ENCODE data around the gene MGAM2. TPM values are rescaled to one million over a fixed set of nuclear protein-coding genes. Genes with fewer than 3 reads are reported as not detected.

MGAM2 gene
- total RNA-seq, 6 experiments from 2014 or later: 0.09 to 4.4 (median 0.25) TPM

DNA sequence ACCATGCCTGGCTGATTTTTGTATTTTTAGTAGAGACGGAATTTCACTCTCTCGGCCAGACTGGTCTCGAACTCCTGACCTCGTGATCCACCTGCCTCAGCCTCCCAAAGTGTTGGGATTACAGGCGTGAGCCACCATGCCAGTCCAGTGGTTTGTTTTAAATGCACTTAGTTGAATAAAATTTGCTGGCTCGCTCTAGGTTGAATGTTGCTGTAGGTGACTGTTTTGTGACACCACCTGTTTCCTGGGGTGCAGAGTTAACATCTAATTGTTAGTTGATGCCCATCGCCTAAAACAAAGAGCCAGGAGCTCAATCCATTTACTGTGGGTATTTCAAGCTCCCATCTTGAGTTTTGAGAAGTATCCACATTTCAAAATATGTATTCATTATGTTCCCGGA lies 31.2 kb downstream of the MGAM2 start:
- H3K27me3 ChIP-seq: no peaks in the 10 kb centered on the region
- no peak overlapping the region for H3K4me3 ChIP-seq
- TF ChIP-seq, protein P1, sequence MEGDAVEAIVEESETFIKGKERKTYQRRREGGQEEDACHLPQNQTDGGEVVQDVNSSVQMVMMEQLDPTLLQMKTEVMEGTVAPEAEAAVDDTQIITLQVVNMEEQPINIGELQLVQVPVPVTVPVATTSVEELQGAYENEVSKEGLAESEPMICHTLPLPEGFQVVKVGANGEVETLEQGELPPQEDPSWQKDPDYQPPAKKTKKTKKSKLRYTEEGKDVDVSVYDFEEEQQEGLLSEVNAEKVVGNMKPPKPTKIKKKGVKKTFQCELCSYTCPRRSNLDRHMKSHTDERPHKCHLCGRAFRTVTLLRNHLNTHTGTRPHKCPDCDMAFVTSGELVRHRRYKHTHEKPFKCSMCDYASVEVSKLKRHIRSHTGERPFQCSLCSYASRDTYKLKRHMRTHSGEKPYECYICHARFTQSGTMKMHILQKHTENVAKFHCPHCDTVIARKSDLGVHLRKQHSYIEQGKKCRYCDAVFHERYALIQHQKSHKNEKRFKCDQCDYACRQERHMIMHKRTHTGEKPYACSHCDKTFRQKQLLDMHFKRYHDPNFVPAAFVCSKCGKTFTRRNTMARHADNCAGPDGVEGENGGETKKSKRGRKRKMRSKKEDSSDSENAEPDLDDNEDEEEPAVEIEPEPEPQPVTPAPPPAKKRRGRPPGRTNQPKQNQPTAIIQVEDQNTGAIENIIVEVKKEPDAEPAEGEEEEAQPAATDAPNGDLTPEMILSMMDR (IDR thresholded peaks at IDR 0.05): no peak
- no peak for TF ChIP-seq POLR2A (IDR thresholded peaks at IDR 0.05)
- H3K36me3 ChIP-seq: no peaks in the 10 kb centered on the region
- DNase-seq (no peak), ATAC-seq (no peak)
- H3K4me1 ChIP-seq: peaks cover 0 to 27% (median 10%) of the 10 kb centered on the region in 4 donors
- H3K27ac ChIP-seq: no peak overlapping the region
- intact Hi-C loops (cut with DNase I): no loop called here
- H3K9me3 ChIP-seq: no peaks in the 10 kb centered on the region
- WGBS (ENCODE audit: insufficient coverage, low coverage, low lambda C conversion rate, missing lambda C conversion rate): 89% methylated on average over 8 of the region's 8 CpGs

DNA sequence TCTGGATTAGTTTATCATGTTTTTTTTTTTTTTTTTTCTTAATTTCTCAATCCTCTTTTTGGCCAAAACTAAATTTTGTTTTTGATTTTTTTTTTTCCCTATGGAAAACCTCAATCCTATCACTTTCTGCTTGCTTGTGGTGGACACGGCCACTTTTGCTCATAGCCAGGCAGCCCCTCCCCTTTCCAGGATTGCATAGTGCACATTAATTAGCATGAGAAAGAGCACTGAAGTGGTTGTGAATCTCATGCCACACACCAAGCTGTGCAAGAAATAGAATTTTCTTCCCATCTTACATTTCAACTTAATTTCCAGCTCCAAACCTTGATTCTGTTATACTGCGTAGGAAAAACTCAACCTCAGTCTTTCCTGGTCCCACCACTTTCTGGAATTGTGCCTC lies 34.6 kb downstream of the MGAM2 start:
- DNase-seq (no peak), ATAC-seq (no peak)
- H3K36me3 ChIP-seq: no peaks in the 10 kb centered on the region
- no peak overlapping the region for H3K27ac ChIP-seq
- H3K27me3 ChIP-seq: no peaks in the 10 kb centered on the region
- 96% methylated on average over 2 of the region's 2 CpGs for WGBS (ENCODE audit: insufficient coverage, low coverage, low lambda C conversion rate, missing lambda C conversion rate)
- peaks cover 0 to 9% (median under 1%) of the 10 kb centered on the region in 4 donors for H3K4me1 ChIP-seq
- intact Hi-C loops (cut with DNase I): no loop called here
- no peak overlapping the region for H3K4me3 ChIP-seq
- H3K9me3 ChIP-seq: no peaks in the 10 kb centered on the region
- TF ChIP-seq, protein P1 (IDR thresholded peaks at IDR 0.05): no peak
- no peak for TF ChIP-seq POLR2A (IDR thresholded peaks at IDR 0.05)

DNA sequence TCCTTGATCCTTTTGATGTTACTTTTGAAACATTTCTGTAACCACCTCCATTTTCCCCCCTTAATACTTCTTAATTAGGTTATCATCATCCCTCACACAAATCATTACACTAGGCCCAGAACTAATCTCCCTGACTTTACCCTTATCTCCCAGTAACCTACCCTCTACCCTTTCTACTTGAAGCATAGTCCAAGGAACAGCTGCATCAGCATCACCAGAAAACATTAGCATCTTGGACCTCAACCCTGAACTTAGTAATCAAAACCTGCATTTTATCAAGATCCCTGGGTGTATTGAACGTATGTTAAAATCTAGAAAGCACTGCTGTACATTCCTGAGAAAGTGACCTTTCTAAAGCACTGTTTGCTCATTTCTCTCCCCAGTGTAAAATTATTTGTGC lies 38.8 kb downstream of the MGAM2 start:
- Histone ChIP-seq H3K27ac (no peak overlapping the region), H3K4me1 (peaks cover 0 to 9% (median 2%) of the 10 kb centered on the region in 4 donors), H3K36me3 (no peaks in the 10 kb centered on the region), H3K27me3 (no peaks in the 10 kb centered on the region), H3K4me3 (no peak overlapping the region), H3K9me3 (no peaks in the 10 kb centered on the region)
- no peak for TF ChIP-seq POLR2A (IDR thresholded peaks at IDR 0.05)
- TF ChIP-seq, protein P1 (IDR thresholded peaks at IDR 0.05): no peak
- ATAC-seq: no peak
- 58% methylated on average over 1 of the region's 1 CpG for WGBS (ENCODE audit: insufficient coverage, low coverage, low lambda C conversion rate, missing lambda C conversion rate)
- intact Hi-C loops (cut with DNase I): no loop called here
- no peak for DNase-seq

DNA sequence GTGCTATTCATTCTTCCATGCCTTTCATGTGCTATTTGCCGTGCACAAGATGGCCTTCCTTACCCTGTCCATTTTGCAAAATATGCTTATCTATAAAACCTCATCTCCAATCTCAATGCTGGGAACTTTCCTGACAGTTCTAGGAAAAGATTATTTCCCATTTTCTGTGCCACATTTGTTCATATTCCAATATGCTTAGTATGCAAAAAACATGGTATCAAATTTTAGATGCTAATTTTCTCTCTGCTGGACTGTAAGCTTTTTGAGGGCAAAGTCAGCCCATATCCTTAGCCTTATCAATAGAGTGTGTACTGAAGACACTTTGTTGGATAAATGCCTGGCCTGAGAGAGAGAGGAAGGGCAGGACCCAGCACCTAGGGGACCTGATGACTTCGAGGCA lies 39.4 kb downstream of the MGAM2 start:
- TF ChIP-seq, protein P1 (IDR thresholded peaks at IDR 0.05): no peak
- TF ChIP-seq POLR2A (IDR thresholded peaks at IDR 0.05): no peak
- 72% methylated on average over 2 of the region's 2 CpGs for WGBS (ENCODE audit: insufficient coverage, low coverage, low lambda C conversion rate, missing lambda C conversion rate)
- DNase-seq (no peak), ATAC-seq (no peak)
- Histone ChIP-seq H3K4me3 (no peak overlapping the region), H3K4me1 (peaks cover 0 to 6% (median 2%) of the 10 kb centered on the region in 4 donors), H3K27ac (no peak overlapping the region), H3K36me3 (no peaks in the 10 kb centered on the region), H3K27me3 (no peaks in the 10 kb centered on the region), H3K9me3 (no peaks in the 10 kb centered on the region)
- intact Hi-C loops (cut with DNase I): no loop called here

DNA sequence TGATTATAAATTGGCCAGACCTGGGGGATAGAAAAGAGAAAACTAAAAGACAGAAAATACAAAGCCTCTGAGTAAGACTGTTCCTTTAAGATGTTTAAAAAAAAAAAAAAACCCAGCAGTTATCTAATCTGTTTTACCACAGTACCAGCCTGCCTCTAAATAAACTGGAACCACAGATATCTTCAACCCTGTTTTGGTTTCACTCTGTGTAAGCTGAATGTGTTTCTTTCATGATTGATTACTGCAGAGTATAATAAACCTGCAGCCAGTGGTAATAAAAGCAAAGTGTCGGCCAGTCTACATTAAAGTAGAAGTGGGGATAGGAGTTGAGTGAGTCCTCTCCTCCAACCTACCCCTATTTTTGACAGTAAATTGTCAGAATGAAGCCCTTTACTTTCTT lies 40.6 kb downstream of the MGAM2 start:
- no peak overlapping the region for H3K4me3 ChIP-seq
- WGBS (ENCODE audit: insufficient coverage, low coverage, low lambda C conversion rate, missing lambda C conversion rate): 50% methylated on average over 1 of the region's 1 CpG
- no peak for DNase-seq
- H3K27ac ChIP-seq: no peak overlapping the region
- intact Hi-C loops (cut with DNase I): no loop called here
- H3K27me3 ChIP-seq: no peaks in the 10 kb centered on the region
- no peaks in the 10 kb centered on the region for H3K9me3 ChIP-seq
- H3K36me3 ChIP-seq: no peaks in the 10 kb centered on the region
- TF ChIP-seq POLR2A (IDR thresholded peaks at IDR 0.05): no peak
- TF ChIP-seq, protein P1 (IDR thresholded peaks at IDR 0.05): no peak
- H3K4me1 ChIP-seq: peaks cover 0 to 5% (median 0%) of the 10 kb centered on the region in 4 donors
- peak in 3 of 4 donors; percentile 47 to 86 (median 63) for ATAC-seq
